Measurements from ENCODE around the gene ANKLE2. TPM values are rescaled to one million over a fixed set of nuclear protein-coding genes. Genes with fewer than 3 reads are reported as not detected.
"Not testable (repeated sequence)": the region's sequence is repeated elsewhere in the genome, so short reads cannot be mapped to it uniquely, and the experiment has no call there.

ANKLE2 gene
- 61.1 TPM for total RNA-seq

GRCh38 chr12:132761032-132761920 lies at the start of gene ANKLE2:
ANKLE2 (minus strand) TSS chr12:132761832; CDS start chr12:132761798, 34 bp downstream.
- peak; percentile 64 for DNase-seq

- DNase-seq, result peak; percentile 18
Observed at GRCh38 chr12:132809391-132809790, 47.8 kb upstream of the ANKLE2 start.

- DNase-seq, result no peak
Observed at GRCh38 chr12:132807295-132808092, 45.9 kb upstream of the ANKLE2 start.

- DNase-seq, result no peak
Observed at GRCh38 chr12:132806857-132807256, 45.2 kb upstream of the ANKLE2 start.

GRCh38 chr12:132804426-132804861 lies 42.8 kb upstream of the ANKLE2 start:
- no peak for DNase-seq

- DNase-seq, result no peak
Observed at GRCh38 chr12:132803888-132804287, 42.3 kb upstream of the ANKLE2 start.

- no peak for DNase-seq
Observed at GRCh38 chr12:132803125-132803524, 41.5 kb upstream of the ANKLE2 start.

- DNase-seq, result no peak
Observed at GRCh38 chr12:132801741-132802140, 40.1 kb upstream of the ANKLE2 start.

GRCh38 chr12:132798836-132799235 lies 37.2 kb upstream of the ANKLE2 start:
- no peak for DNase-seq

GRCh38 chr12:132797820-132798570 lies 36.4 kb upstream of the ANKLE2 start:
- DNase-seq, result no peak

GRCh38 chr12:132795847-132796246 lies 34.2 kb upstream of the ANKLE2 start:
- DNase-seq, result no peak

GRCh38 chr12:132791940-132792339 lies 30.3 kb upstream of the ANKLE2 start:
- DNase-seq, result not testable (repeated sequence)

GRCh38 chr12:132789099-132789471 lies 27.5 kb upstream of the ANKLE2 start:
- DNase-seq, result no peak

GRCh38 chr12:132788375-132789098 lies 26.9 kb upstream of the ANKLE2 start:
- no peak for DNase-seq

- no peak for DNase-seq
Observed at GRCh38 chr12:132787877-132788276, 26.2 kb upstream of the ANKLE2 start.

- no peak for DNase-seq
Observed at GRCh38 chr12:132786192-132786591, 24.6 kb upstream of the ANKLE2 start.

GRCh38 chr12:132784580-132784979 lies 22.9 kb upstream of the ANKLE2 start:
- no peak for DNase-seq

- DNase-seq, result no peak
Observed at GRCh38 chr12:132783917-132784531, 22.4 kb upstream of the ANKLE2 start.

- no peak for DNase-seq
Observed at GRCh38 chr12:132781938-132782337, 20.3 kb upstream of the ANKLE2 start.

GRCh38 chr12:132779781-132780353 lies 18.2 kb upstream of the ANKLE2 start:
- no peak for DNase-seq

GRCh38 chr12:132777614-132778013 lies 16.0 kb upstream of the ANKLE2 start:
- no peak for DNase-seq

Measured in tongue (tissue), 2 donors.